ENCODE measurements around the gene RASD1.

GRCh38 chr17:17447264-17447663 is 48.9 kb downstream of the RASD1 start:
- TF ChIP-seq CTCF (IDR thresholded peaks at IDR 0.05; ENCODE audit: poor library complexity) (no peak), EZH2phosphoT487 (IDR thresholded peaks at IDR 0.05; ENCODE audit: low read depth, severe bottlenecking, unreplicated experiment) (no peak), EZH2 (IDR thresholded peaks at IDR 0.05; ENCODE audit: borderline replicate concordance) (no peak)
